HL-60 (cell line): ENCODE data around the gene CSNK1A1.

Experiments
- GABPA ChIP-seq: IDR thresholded peaks from 2 replicates; pipeline ENCODE4 v1.6.1; 2012; ENCODE audit warnings: low read depth
- POLR2AphosphoS5 ChIP-seq: IDR thresholded peaks from 2 replicates; pipeline ENCODE4 v1.6.1; 2012; ENCODE audit warnings: low read depth
- REST ChIP-seq: IDR thresholded peaks from 2 replicates; pipeline ENCODE4 v1.6.1; 2012; ENCODE audit warnings: low read depth; ENCODE audit not compliant: insufficient replicate concordance
- SPI1 ChIP-seq: IDR thresholded peaks from 2 replicates; pipeline ENCODE4 v1.6.1; 2012; ENCODE audit warnings: low read depth, mild to moderate bottlenecking, borderline replicate concordance
- TF ChIP-seq, protein P1 (sequence below): IDR thresholded peaks from one replicate; pipeline ENCODE4 v1.5.1; 2011; ENCODE audit warnings: low read length, control low read depth, inconsistent platforms; ENCODE audit not compliant: insufficient read depth

DNA sequence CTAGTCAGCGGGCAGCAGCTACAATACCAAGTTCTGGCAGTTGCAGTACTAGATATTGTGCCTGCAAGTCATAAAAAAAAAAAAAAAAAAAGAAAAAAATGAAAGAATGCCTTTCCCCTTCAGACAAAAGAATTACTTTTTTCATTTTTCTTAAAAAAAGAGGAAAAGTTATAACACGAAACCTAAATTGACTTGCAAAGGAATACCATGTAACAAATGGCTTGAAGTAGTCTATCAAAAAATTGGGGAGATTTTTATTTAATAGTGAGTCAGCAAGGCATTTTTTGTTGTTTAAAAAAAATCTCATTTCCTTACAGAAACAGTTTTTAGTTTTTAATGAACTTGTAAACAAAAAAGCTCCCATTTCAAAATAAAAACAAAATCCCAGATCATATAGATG, 55.6 kb downstream of the CSNK1A1 start:
- TF ChIP-seq, protein P1, sequence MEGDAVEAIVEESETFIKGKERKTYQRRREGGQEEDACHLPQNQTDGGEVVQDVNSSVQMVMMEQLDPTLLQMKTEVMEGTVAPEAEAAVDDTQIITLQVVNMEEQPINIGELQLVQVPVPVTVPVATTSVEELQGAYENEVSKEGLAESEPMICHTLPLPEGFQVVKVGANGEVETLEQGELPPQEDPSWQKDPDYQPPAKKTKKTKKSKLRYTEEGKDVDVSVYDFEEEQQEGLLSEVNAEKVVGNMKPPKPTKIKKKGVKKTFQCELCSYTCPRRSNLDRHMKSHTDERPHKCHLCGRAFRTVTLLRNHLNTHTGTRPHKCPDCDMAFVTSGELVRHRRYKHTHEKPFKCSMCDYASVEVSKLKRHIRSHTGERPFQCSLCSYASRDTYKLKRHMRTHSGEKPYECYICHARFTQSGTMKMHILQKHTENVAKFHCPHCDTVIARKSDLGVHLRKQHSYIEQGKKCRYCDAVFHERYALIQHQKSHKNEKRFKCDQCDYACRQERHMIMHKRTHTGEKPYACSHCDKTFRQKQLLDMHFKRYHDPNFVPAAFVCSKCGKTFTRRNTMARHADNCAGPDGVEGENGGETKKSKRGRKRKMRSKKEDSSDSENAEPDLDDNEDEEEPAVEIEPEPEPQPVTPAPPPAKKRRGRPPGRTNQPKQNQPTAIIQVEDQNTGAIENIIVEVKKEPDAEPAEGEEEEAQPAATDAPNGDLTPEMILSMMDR = no peak
- TF ChIP-seq REST = no peak
- TF ChIP-seq POLR2AphosphoS5 = no peak
- TF ChIP-seq SPI1 = no peak
- TF ChIP-seq GABPA = no peak
